Transverse colon (tissue), 4 donors: Measurements from ENCODE around the gene GRM7.

Experiments used
- CTCF ChIP-seq, 5 experiments: fragments of 200-600 bp in 3 of 5; fragments of 450-650 bp in 2 of 5; sonication (generic) in 3 of 5; IDR thresholded peaks; 1 replicate in 2 of 5; 2 replicates in 3 of 5; pipeline ENCODE4 v1.5.1; 2016 to 2017; ENCODE audit warnings: antibody characterized with exemption in 5 of 5, inconsistent platforms in 3 of 5, mild to moderate bottlenecking in 2 of 5, moderate library complexity in 1 of 5
- EP300 ChIP-seq: sonication (generic); formaldehyde crosslinking; IDR thresholded peaks from one replicate; pipeline ENCODE4 v1.6.1; 2017; ENCODE audit warnings: antibody characterized with exemption, low read depth
- POLR2AphosphoS5 ChIP-seq, 3 donors: sonication (generic); formaldehyde crosslinking; IDR thresholded peaks; one replicate each; pipeline ENCODE4 v1.6.1; 2016; ENCODE audit warnings: antibody characterized with exemption in 3 of 3

GRCh38 chr3:7461202-7461825 is 600.4 kb downstream of the GRM7 start:
- TF ChIP-seq CTCF (IDR thresholded peaks at IDR 0.05) (no peak), POLR2AphosphoS5 (IDR thresholded peaks at IDR 0.05) (no peak), EP300 (no peak)
